Renal cortex interstitium (tissue), 15 donors: Measurements from ENCODE around the gene ETFRF1. TPM values are rescaled to one million over a fixed set of nuclear protein-coding genes. Genes with fewer than 3 reads are reported as not detected.

ENCODE experiments used
- DNase-seq, 11 donors: peaks; one replicate each; pipeline ENCODE4 v3.0.0-alpha.2; 2013; ENCODE audit warnings: low read depth in 9 of 11, low spot score in 4 of 11; ENCODE audit errors: extremely low read depth in 1 of 11
- long read RNA-seq, 16 experiments: transcript quantifications; one replicate each; lab custom pipeline, GENCODE V29; 2026
- polyA plus RNA-seq, 3 donors: library from polyadenylated mRNA; unstranded; fragments of 120-200 nt; gene quantifications; one replicate each; pipeline ENCODE4 v1.2.1, GENCODE V29; 2013; ENCODE audit not compliant: insufficient read length in 3 of 3

The ETFRF1 gene, protein sequence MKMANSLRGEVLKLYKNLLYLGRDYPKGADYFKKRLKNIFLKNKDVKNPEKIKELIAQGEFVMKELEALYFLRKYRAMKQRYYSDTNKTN
- polyA plus RNA-seq = 10 to 100 TPM; 36.6 to 45.1 (median 40.7) TPM
- long read RNA-seq, donor 1, transcript ETFRF1-201 (3 exons, 1,134 nt) = major isoform, 15 of 28 reads
- long read RNA-seq, donor 1, partial matches to known transcripts = 0 of 28 reads
- long read RNA-seq, donor 1, other reads (novel, unspliced or antisense) = 12 of 28 reads
- long read RNA-seq, donor 2, transcript ETFRF1-201 (3 exons, 1,134 nt) = major isoform, 13 of 45 reads
- long read RNA-seq, donor 2, partial matches to known transcripts = 17 of 45 reads
- long read RNA-seq, donor 2, other reads (novel, unspliced or antisense) = 14 of 45 reads
- long read RNA-seq, donor 3, transcript ETFRF1-201 (3 exons, 1,134 nt) = major isoform, 29 of 34 reads
- long read RNA-seq, donor 3, partial matches to known transcripts = 0 of 34 reads
- long read RNA-seq, donor 3, other reads (novel, unspliced or antisense) = 0 of 34 reads
- long read RNA-seq, donor 4, transcript ETFRF1-201 (3 exons, 1,134 nt) = major isoform, 12 of 17 reads
- long read RNA-seq, donor 4, partial matches to known transcripts = 0 of 17 reads
- long read RNA-seq, donor 4, other reads (novel, unspliced or antisense) = 0 of 17 reads
- long read RNA-seq, donor 5 = 0 reads
- long read RNA-seq, donor 6, transcript ETFRF1-201 (3 exons, 1,134 nt) = major isoform, 14 of 20 reads
- long read RNA-seq, donor 6, transcript ETFRF1-211 (3 exons, 1,259 nt) = minor isoform, 5 of 20 reads
- long read RNA-seq, donor 6, partial matches to known transcripts = 0 of 20 reads
- long read RNA-seq, donor 6, other reads (novel, unspliced or antisense) = 0 of 20 reads
- long read RNA-seq, donor 7, transcript ETFRF1-201 (3 exons, 1,134 nt) = major isoform, 22 of 25 reads
- long read RNA-seq, donor 7, partial matches to known transcripts = 0 of 25 reads
- long read RNA-seq, donor 7, other reads (novel, unspliced or antisense) = 0 of 25 reads
- long read RNA-seq, donor 8, transcript ETFRF1-201 (3 exons, 1,134 nt) = major isoform, 38 of 42 reads
- long read RNA-seq, donor 8, partial matches to known transcripts = 0 of 42 reads
- long read RNA-seq, donor 8, other reads (novel, unspliced or antisense) = 0 of 42 reads
- long read RNA-seq, donor 9, transcript ETFRF1-201 (3 exons, 1,134 nt) = major isoform, 18 of 32 reads
- long read RNA-seq, donor 9, partial matches to known transcripts = 12 of 32 reads
- long read RNA-seq, donor 9, other reads (novel, unspliced or antisense) = 0 of 32 reads
- long read RNA-seq, donor 10, transcript ETFRF1-201 (3 exons, 1,134 nt) = major isoform, 31 of 36 reads
- long read RNA-seq, donor 10, partial matches to known transcripts = 0 of 36 reads
- long read RNA-seq, donor 10, other reads (novel, unspliced or antisense) = 0 of 36 reads
- long read RNA-seq, donor 11, transcript ETFRF1-201 (3 exons, 1,134 nt) = major isoform, 13 of 25 reads
- long read RNA-seq, donor 11, partial matches to known transcripts = 11 of 25 reads
- long read RNA-seq, donor 11, other reads (novel, unspliced or antisense) = 0 of 25 reads
- long read RNA-seq, donor 12, transcript ETFRF1-201 (3 exons, 1,134 nt) = major isoform, 10 of 10 reads
- long read RNA-seq, donor 12, partial matches to known transcripts = 0 of 10 reads
- long read RNA-seq, donor 12, other reads (novel, unspliced or antisense) = 0 of 10 reads
- long read RNA-seq, donor 13 = 0 reads
- long read RNA-seq, donor 14, transcript ETFRF1-201 (3 exons, 1,134 nt) = major isoform, 21 of 38 reads
- long read RNA-seq, donor 14, partial matches to known transcripts = 14 of 38 reads
- long read RNA-seq, donor 14, other reads (novel, unspliced or antisense) = 0 of 38 reads
- long read RNA-seq, donor 15, transcript ETFRF1-201 (3 exons, 1,134 nt) = major isoform, 10 of 11 reads
- long read RNA-seq, donor 15, partial matches to known transcripts = 0 of 11 reads
- long read RNA-seq, donor 15, other reads (novel, unspliced or antisense) = 0 of 11 reads
- long read RNA-seq, donor 16, transcript ETFRF1-201 (3 exons, 1,134 nt) = major isoform, 41 of 54 reads
- long read RNA-seq, donor 16, transcript ETFRF1-211 (3 exons, 1,259 nt) = minor isoform, 8 of 54 reads
- long read RNA-seq, donor 16, partial matches to known transcripts = 5 of 54 reads
- long read RNA-seq, donor 16, other reads (novel, unspliced or antisense) = 0 of 54 reads

DNA sequence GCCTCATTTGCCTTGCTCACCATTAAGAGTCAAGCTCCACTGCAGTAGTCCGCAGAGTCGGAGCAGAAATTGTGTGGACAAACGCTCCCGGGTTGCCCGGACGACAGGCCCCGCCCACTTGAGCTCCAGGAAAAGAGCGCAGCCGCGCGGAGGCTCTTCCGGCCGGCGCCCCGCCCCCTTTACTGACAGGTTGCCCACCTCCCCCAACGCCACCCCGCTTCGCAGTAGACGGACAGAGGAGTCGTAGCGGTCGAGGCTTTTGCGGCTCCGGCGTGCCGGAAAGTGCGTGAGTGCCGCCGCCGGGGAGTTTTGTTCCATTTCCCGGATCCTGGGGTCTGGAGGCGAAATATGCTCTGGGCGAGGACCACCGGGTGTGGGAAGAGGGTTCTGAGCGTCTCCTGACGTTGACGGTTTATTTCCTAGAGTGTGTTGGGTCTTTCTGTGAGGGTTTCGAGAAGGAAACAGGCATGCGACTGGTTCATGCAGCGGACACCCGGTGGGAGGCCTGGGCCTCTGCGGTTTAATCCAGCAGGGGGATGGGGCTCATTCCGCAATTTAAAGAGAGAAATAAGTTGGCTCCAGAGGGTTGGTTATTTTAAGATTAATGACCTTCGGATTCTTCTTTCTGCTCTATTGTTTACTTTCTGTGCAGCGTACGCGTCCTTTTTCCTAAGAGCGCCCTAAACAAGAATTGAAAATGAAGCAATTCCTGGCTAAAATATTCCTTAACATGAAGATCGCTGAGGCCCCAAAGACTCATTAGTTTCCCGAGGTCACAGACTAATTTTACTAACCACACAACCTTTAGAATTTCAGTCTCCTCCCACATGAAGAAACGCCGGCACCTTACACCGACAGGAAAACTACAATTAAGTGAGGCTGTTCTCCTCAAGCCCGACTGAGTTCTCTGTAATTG is at the start of gene ETFRF1, which contains the start of gene DNAI7:
Gene ETFRF1, plus strand, starts transcription at position 182 of the 916 bp plus-strand sequence. CDS start 8,720 bp downstream, outside the sequence.
Gene DNAI7, minus strand, starts transcription at position 105 of the 916 bp plus-strand sequence. Its CDS starts 82 bp downstream, at position 23.
- peak; percentile 91 to 97 (median 95) for DNase-seq

DNA sequence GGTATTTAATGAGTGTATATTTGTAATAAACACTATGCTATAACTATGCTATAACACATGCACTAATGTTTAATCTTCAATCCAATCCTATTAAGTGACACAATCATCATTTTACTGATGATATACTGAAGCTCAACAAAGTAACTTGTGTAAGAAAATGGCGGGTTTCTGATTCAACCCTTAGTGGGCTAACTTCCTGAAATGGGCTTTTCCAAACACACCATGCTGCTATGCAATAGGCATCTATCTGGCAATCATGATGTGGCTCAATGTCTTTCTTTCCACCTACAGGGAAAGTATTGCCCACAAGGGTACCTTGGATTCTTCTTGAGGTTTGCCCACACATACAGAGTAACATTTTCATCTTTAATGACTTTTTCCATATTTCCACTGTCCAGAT is 48.4 kb upstream of the ETFRF1 start:
- no peak for DNase-seq

DNA sequence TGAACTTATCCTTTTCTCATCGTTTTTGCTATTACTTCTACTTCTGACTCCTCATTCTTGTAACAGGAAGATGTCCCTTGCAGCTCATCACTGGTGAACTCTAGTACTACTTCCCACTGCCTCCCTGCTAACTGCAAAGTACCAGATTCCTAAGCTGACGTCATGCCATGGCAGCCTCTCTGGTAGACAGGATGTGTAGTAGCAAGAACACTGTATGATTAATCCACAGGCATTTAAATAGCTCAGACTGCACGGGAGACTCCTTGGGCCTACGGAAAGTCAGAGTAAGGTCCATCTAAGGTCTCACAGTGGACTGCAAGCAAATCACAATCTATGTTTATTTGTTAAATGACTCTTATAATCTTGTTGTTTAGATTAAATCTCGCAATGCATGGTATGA is 43.6 kb upstream of the ETFRF1 start:
- peak in 8 of 11 donors; percentile 27 to 63 (median 43) for DNase-seq

DNA sequence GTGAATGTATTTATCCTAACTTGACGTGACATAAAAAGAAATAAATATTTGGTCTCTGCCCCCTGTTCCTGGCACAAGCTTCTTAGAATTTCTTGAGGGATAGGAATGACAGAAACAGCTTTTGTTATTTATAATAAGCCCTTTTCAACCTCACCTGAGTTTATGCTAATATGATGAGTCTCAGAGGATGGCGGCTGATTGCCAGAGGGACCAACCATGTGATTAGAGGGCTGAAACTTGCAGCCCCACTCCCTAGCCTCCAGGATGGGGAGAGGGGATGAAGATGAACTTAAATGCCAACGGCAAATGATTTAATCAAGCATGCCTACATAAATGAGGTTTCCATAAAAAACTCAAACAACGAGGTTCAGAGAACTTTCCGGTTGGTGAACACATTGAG is 43.0 kb upstream of the ETFRF1 start:
- DNase-seq = no peak

DNA sequence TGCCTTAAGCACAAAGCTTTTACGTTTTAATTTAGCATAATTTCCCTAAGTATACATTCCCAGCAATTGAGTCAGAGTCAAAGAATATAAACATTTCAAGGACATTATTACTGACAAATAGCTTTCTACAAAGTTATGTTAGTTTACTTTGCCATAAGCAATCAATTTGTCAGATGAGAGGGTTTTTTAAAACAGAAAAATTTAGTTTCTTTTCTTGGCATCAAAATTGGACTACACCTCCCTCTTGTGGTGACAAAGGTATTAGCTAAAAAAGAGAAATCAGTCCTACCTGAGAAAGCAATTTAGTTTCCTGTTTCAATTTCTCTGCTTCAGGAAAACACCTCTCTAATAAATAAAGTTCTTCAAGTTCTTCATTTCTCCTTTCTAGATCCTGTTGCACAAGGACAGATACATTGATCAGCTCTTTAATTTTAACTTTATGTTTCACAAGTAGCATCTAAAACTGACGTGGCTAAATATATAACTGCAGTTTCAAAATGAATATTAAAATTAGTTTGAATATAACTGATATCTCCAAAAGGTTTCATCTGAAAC is 39.9 kb upstream of the ETFRF1 start:
- peak in 6 of 11 donors; percentile 13 to 22 (median 18) for DNase-seq

DNA sequence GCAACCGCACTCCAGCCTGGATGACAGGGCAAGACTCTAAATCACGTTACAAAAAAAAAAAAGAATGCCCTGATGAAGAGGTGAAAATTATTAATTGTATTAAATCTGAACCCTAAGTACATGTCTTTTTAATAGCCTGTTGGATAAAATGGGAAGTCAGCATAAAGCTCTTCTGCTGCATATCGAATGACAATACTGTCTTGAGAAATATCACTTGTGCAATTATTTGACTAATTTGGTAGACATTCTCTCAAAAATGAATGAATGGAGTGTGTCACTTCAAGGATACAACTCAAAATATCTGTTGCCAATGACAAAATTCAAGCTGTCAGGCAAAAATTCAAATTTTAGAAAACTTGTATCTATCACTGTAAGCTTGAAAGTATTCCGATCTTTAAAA is 39.0 kb upstream of the ETFRF1 start:
- no peak for DNase-seq

DNA sequence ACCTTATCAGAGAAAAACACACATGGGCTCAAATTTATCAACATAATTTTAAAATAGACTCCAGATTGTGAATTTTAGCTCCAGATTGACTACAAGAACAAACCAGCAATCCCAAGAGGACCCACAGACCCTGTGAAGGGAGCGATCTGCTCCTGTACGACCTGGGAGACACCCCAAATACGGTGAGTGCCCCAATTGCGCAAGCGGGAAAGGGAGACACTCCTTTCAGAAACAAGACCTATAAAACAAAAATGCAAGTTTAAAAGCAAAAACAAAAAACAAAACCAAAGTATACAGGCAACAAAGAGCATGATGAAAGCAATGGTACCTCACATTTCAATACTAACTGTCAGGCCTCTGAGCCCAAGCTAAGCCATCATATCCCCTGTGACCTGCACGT is 32.2 kb upstream of the ETFRF1 start:
- no peak for DNase-seq

DNA sequence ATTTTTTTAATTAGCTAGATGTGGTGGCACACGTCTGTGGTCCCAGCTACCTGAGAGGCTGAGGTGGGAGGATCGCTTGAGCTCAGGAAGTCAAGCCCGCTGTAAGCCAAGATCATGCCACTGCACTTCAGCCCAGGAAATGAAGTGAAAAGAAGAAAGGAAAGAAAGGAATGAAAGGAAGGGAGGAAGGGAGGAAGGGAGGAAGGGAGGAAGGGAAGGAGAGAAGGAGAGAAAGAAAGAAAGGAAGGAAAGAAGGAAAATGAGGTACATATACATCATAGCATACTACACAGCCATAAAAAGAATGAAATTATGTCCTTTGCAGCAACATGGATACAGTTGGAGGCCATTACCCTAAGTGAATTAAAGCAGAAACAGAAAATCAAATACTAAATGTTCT is 12.3 kb upstream of the ETFRF1 start:
- no peak for DNase-seq

DNA sequence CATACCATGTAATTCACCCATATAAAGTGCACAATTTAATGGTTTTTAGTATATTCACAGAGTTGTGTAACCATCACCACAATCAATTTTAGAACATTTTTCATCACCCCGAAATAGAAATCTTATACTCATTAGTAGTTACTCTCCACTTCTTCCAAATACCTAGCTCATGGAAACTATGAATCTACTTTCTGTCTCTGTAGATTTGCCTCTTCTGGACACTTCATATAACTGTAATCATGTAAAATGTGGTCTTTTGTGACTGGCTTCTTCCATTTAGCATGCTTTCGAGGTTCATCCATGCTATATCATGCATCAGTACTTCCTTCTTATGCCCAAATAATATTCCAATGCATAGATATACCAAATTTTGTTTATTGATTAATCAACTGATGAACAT is 10.9 kb upstream of the ETFRF1 start:
- DNase-seq = no peak

DNA sequence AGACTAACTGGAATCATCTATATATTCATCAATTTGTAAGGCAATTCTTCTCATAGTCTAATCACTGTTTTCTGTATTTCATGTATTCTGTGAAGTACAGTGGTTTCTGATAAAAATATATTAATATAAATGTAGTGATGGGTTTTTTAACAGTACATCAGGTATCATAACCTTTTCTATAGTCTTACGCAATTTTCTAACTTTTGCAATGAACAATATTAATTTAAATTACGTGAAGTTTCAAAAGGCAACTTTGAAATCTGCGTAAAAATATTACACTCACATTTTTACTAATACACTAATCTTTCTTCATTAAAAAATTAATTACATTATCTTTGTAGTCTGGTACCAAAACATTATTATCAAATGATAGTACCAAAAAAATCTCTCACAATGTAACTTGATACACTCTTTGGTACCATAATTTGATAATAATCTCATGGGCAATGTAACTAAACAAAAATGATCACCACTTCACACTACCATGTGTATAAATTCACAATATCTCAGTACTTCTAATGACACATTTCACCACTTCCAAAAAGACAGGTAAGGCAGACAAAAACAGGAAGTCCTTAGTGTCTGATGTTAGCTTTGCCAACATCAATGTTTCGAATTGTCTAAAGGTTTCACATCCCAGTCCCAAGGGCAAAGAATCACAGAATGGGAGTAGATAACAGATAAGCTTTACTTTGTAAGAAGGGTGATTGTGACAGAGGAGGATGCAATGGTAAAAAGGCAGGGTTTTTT is 8.8 kb upstream of the ETFRF1 start:
- DNase-seq = no peak

DNA sequence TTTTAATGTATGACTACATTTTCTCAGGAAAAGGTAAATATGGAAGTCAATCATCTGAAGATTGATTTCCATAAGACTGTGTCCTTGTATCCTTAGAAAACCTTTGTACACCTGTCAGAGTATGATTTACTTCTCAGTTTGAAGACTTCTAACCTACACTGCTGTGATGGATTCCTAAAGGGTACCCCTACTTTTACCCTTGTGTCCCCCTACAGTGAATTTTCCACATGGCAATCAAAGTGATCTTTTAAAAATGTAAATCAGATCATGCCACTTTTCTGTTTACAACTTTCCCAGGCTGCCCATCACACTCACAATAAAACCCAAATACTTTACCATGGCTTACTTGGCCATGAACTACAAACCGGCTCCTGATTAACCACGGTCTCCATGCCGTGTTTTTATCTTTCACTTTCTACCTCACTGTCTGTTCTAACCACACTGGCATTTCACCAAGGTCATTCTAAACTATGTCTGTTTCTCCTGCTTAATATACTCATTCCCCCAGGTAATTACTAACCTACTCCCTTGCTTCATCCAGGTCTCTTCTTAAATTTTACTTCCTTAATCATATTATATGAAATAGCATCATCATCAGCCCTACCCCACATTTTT is 8.1 kb upstream of the ETFRF1 start:
- DNase-seq = no peak

DNA sequence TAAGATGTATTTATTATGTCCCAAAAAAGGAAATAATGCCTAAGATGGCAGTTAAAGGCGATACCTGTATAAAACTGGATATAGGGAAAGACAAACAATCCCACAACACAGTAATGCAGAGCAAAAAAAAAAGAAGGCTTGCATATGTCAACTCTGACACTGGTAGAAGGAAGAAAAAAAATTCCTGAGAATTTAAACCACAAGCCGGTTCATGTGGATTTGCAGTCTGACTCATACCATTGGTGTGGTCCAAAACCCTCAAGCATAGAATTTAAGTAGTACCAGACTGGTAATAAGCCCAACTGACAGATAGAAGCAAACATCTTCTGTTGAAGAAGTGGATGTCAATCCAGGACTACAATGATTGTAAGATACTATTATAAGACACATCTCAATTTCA is 7.3 kb upstream of the ETFRF1 start:
- DNase-seq = no peak

DNA sequence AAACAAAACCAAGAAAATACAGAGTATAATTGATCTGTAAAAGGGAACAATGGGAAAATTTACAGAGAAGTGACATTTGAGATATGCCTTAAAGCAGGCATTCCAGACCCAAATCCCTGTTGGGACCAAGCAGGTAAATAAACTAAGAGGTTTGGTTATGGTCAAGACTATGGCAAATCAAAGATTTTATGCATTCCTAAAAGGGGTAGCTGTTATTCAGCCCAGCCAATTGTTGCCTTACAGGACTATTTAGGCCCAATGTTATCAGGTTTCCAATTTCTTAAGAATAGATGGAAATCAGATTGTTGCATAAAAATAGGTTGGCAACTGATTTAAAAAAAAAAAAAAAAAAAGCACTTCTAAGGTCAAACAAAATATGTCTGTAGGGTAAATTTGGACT is 5.4 kb upstream of the ETFRF1 start:
- no peak for DNase-seq

DNA sequence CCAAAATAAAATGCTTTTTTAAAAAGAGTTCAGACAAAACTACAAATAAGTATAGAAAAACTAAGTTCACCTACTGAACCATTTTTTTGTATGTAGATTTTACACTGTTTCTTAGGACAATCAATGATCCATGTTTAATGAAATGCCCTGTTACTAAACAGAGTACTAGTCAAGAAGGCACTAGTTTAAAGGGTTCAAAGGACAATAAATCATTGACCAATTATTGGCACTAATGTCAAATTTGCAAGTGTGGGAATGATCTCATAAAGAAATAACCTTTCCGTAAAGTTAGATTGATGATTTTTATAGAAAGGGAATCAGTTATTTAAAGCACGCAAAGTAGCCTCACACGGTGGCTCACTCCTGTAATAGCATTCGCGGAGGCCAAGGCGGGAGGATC is 4.2 kb upstream of the ETFRF1 start:
- no peak for DNase-seq

DNA sequence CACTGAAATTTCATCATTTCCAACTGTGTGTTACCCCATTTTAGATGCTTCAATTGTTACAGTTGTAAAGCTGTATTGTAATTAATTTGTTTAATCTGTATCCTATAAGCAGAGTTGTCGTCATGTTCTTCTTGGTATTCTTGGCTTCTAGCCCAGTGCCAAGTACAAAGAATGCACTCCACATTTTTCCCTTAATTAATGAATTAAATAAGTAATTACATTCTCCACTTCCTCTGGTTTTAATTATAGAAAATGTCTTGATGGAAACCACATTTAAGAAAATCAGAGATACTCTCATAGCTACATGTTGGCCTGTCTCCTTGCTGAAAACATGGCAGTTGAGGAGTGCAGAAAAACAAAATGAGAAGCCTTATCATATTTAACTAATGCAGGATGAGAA is 823 bp upstream of the ETFRF1 start:
- peak in 6 of 11 donors; percentile 7 to 25 (median 12) for DNase-seq
